NOMO-1 (cell line): ENCODE measurements around the gene TCF19.
A peak's percentile ranks its signal among the peaks of the same experiment; 100 is the strongest.
"Not testable (repeated sequence)": the region's sequence is repeated elsewhere in the genome, so short reads cannot be mapped to it uniquely, and the experiment has no call there.

Experiments used
- DNase-seq, 2 experiments: peaks; one replicate each; lab custom pipeline; 2025; ENCODE audit not compliant: unreplicated experiment in 2 of 2; lab: John Stamatoyannopoulos, UW

TCF19 gene

GRCh38 chr6:31178143-31179041 is 20.0 kb downstream of the TCF19 start:
- DNase-seq = no peak

- DNase-seq = no peak
Measured at GRCh38 chr6:31179042-31179386, 20.6 kb downstream of the TCF19 start.

DNA sequence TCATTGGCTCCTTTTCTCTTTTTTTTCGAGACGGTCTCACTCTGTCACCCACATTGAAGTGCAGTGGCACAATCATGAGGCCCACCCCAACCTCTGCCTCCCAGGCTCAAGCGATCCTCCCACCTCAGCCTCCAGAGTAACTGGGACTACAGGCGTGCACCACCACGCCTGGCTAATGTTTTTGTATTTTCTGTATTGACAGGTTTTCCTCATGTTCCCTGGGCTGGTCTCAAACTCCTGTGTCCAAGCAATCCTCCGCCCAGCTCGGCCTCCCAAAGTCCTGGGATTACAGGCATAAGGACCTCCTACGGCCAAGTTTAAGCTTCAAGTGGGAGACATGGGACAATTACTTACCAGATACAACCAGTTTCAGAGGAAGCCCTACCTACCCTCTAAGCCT is 21.5 kb downstream of the TCF19 start:
- no peak for DNase-seq

GRCh38 chr6:31180500-31180899 is 22.1 kb downstream of the TCF19 start:
- DNase-seq = peak in 1 of 2 experiments; percentile 21

GRCh38 chr6:31183287-31183686 is 24.9 kb downstream of the TCF19 start:
- DNase-seq = not testable (repeated sequence)

GRCh38 chr6:31183859-31184258 is 25.5 kb downstream of the TCF19 start:
- not testable (repeated sequence) for DNase-seq

GRCh38 chr6:31185695-31186051 is 27.3 kb downstream of the TCF19 start:
- DNase-seq = not testable (repeated sequence)

GRCh38 chr6:31186052-31186734 is 27.8 kb downstream of the TCF19 start:
- no peak for DNase-seq

DNA sequence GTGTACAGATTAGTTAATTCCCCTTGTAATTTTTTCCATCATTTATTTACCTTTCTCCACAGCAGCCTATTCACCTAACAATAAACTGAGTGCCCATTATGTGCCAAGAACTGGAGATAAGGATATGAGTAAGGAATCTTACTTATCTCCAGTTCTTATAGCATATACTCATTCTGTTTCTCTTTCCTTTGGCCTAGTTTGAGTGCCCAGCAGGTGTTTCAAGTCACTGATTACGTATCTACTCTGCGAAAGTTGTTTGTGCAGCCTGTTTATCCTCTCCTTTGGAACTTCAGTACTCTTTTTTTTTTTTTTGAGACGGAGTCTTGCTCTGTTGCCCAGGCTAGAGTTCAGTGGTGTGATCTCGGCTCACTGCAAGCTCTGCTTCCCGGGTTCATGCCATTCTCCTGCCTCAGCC is 29.4 kb downstream of the TCF19 start:
- no peak for DNase-seq

- not testable (repeated sequence) for DNase-seq
Measured at GRCh38 chr6:31189223-31189622, 30.8 kb downstream of the TCF19 start.

- DNase-seq = no peak
Measured at GRCh38 chr6:31190488-31190887, 32.1 kb downstream of the TCF19 start.

DNA sequence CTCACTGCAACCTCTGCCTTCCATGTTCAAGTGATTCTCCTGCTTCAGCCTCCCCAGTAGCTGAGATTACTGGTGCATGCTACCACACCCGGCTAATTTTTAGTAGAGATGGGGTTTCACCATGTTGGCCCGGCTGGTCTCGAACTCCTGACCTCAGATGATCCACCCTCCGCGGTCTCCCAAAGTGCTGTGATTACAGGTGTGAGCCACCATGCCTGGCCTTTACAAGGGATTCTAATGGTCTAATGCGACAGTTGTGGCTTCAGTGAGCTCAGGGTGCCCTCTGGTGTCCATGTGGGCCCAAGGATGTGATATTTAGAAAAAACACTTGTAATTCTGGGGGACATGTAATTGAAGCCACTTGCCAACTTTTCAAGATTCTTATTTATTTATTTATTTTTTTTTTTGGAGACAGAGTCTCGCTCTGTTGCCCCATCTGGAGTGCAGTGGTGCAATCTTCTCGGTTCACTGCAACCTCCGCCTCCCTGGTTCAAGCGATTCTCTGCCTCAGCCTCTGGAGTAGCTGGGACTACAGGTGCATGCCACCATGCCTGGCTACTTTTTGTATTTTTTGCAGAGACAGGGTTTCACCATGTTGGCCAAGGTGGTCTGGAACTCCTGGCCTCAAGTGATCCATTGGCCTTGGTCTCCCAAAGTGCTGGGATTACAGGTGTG is 34.2 kb downstream of the TCF19 start:
- DNase-seq = peak; percentile 43 to 47

GRCh38 chr6:31193206-31193605 is 34.8 kb downstream of the TCF19 start:
- DNase-seq = no peak

DNA sequence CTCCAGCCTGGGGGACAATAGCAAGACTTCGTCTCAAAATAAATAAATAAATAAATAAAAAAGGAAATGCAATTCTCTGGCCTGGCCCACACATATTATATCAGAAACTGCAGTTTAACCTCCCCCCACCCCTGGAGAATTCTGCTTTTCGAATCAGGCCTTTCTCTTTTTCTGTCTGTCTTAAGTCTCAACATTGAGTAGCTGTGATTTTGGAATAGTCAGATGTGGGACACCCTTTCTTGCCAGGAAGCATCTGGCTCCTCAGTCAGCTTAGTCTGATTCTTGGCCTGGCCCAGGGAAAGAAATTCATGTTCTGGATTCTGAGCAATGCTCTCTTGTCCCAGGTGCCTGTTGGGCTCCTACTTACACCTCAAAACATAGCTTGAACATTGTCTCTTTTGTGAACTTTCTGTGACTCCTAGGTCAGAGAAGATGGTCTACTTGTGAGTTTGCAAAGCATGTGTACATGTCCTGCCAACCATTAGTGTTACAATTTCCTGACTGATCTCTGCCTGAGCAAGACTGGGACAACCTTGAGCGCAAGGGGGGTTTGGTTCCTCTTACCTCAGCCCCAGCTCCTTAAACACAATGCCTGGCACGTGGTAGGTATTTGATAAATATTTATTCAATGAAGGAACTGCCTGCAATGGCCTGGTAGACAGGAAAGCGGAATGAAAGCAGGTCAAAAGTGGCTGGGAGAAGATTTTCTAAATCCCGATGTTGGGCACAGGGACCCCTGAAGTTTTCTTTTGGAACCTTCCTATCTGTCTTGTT is 35.9 kb downstream of the TCF19 start:
- DNase-seq = no peak

- DNase-seq = not testable (repeated sequence)
Measured at GRCh38 chr6:31195308-31195979, 37.1 kb downstream of the TCF19 start.

DNA sequence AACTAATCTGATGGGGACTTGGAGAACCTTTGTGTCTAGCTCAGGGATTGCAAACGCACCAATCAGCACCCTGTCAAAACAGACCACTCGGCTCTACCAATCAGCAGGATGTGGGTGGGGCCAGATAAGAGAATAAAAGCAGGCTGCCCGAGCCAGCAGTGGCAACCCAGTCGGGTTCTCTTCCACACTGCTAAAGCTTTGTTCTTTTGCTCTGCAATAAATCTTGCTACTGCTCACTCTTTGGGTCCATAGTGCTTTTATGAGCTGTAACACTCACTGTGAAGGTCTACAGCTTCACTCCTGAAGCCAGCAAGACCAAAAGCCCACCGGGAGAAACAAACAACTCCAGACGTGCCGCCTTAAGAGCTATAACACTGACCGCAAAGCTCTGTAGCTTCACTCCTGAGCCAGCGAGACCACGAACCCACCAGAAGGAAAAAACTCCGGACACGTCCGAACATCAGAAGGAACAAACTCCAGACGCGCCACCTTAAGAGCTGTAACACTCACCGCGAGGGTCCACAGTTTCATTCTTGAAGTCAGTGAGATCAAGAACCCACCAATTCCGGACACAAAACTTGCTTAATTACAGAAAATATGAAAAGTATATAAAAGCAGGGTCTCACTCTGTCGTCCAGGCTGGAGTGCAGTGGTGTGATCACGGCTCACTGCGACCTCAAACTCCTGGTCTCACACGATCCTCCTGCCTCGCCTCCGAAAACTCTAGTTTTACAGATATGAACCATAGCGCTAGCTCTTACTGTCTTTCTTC is 38.0 kb downstream of the TCF19 start:
- not testable (repeated sequence) for DNase-seq

DNA sequence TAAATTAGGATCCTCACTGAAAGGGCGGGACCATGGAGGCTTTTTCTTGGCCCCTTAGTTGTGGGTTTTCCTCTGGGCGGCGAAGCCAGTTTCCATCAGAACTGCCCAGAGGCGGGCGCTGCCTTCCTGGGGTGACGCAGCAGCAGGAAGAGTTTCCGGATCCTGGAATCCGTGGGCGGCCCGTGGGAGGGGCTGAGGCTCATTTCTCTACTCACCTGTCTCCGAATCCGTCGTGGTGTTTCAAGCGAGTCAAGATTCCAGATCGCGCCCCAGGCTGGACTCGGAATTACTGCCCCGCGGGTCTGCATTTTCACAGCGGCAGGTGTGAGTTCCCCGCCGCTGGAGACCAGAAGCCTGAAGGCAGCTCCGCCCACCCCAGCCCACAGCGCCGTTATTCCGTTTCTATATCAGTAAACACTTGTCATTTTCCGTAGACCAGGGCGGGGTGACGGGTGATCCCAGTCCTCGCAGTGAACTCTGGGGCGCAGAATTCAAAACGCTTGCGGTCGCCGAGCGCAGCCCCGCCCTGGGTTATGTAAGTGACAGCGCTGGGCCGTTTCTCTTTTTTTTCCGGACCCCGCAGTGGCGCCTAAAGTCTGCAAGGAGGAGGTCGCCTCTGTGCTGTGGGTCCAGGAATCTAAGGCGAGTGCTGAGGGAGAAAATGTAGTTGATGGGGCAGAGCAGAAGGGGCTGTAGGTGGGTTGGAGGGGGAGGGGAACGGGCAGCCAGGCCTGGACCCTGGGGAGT is 39.3 kb downstream of the TCF19 start:
- DNase-seq = peak; percentile 87 to 95

DNA sequence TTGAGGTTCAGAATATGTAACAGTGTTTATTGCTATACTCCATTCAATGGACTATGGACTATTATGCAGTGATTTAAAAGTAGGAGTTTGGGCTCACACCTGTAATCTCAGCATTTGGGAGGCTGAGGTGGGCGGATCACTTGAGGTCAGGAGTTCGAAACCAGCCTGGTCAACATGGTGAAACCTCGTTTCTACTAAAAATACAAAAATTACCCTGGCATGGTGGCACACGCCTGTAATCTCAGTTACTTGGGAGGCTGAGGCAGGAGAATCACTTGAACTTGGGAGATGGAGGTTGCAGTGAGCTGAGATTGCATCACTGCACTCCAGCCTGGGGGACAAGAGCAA is 40.7 kb downstream of the TCF19 start:
- DNase-seq = not testable (repeated sequence)
